NCI-H2227 (cell line): ENCODE measurements around the gene CACNA1B.

Experiments used
- DNase-seq: peaks from one replicate; lab custom pipeline; 2025; ENCODE audit not compliant: unreplicated experiment; lab: John Stamatoyannopoulos, UW

The CACNA1B gene

GRCh38 chr9:137877506-137878122 is at the start of gene CACNA1B:
Gene CACNA1B, plus strand, starts transcription at chr9:137877782. Its CDS starts 152 bp downstream, at chr9:137877934.
- DNase-seq = peak; percentile 80

GRCh38 chr9:137827908-137828526 is 49.6 kb upstream of the CACNA1B start:
- DNase-seq = no peak

GRCh38 chr9:137828527-137829259 is 48.9 kb upstream of the CACNA1B start:
- DNase-seq = no peak

GRCh38 chr9:137829260-137829996 is 48.2 kb upstream of the CACNA1B start:
- no peak for DNase-seq

GRCh38 chr9:137832191-137832700 is 45.3 kb upstream of the CACNA1B start:
- DNase-seq = no peak

- DNase-seq = no peak
Measured at GRCh38 chr9:137832830-137833590, 44.6 kb upstream of the CACNA1B start.

- DNase-seq = no peak
Measured at GRCh38 chr9:137833721-137834613, 43.6 kb upstream of the CACNA1B start.

GRCh38 chr9:137834846-137835546 is 42.6 kb upstream of the CACNA1B start:
- no peak for DNase-seq

GRCh38 chr9:137836151-137836830 is 41.3 kb upstream of the CACNA1B start:
- DNase-seq = no peak

- DNase-seq = no peak
Measured at GRCh38 chr9:137836831-137837241, 40.7 kb upstream of the CACNA1B start.

- DNase-seq = no peak
Measured at GRCh38 chr9:137837345-137838278, 40.0 kb upstream of the CACNA1B start.

- no peak for DNase-seq
Measured at GRCh38 chr9:137838576-137838975, 39.0 kb upstream of the CACNA1B start.

- DNase-seq = no peak
Measured at GRCh38 chr9:137843355-137843754, 34.2 kb upstream of the CACNA1B start.

GRCh38 chr9:137851516-137852267 is 25.9 kb upstream of the CACNA1B start:
- no peak for DNase-seq

GRCh38 chr9:137853392-137853995 is 24.1 kb upstream of the CACNA1B start:
- DNase-seq = no peak

GRCh38 chr9:137860361-137860760 is 17.2 kb upstream of the CACNA1B start:
- DNase-seq = no peak
